Measurements from ENCODE around the gene DSG1. TPM values are rescaled to one million over a fixed set of nuclear protein-coding genes. Genes with fewer than 3 reads are reported as not detected.

Gene DSG1
- total and polyA plus RNA-seq, 2 donors: 0.21 TPM; not detected in 1

Small RNA genes lying within 50 kb of the gene (small RNA-seq; reads per million reads assigned to genes)
- gene RF00019 (not detected), gene RNU6-167P (not detected)

Other genes starting within 250 kb of the DSG1 start
- 7.1 TPM for gene DSC2, start 215.7 kb upstream of the DSG1 start, total RNA-seq
- gene DSC2, start 215.7 kb upstream of the DSG1 start, polyA plus RNA-seq: 1.6 TPM
- gene DSC1, start 155.3 kb upstream of the DSG1 start, total RNA-seq: 0.16 TPM
- gene DSC1, start 155.3 kb upstream of the DSG1 start, polyA plus RNA-seq: not detected
- 0.26 TPM for gene DSG4, start 58.6 kb downstream of the DSG1 start, total RNA-seq
- not detected for gene DSG4, start 58.6 kb downstream of the DSG1 start, polyA plus RNA-seq
- gene DSG3, start 129.6 kb downstream of the DSG1 start, total RNA-seq: 1.0 TPM
- 0.14 TPM for gene DSG3, start 129.6 kb downstream of the DSG1 start, polyA plus RNA-seq
- gene DSG2, start 180.0 kb downstream of the DSG1 start, total RNA-seq: 44.1 TPM
- gene DSG2, start 180.0 kb downstream of the DSG1 start, polyA plus RNA-seq: 10.1 TPM

All from urinary bladder (tissue), 2 donors.